ENCODE measurements around the gene EPHA3.

The EPHA3 gene

DNA sequence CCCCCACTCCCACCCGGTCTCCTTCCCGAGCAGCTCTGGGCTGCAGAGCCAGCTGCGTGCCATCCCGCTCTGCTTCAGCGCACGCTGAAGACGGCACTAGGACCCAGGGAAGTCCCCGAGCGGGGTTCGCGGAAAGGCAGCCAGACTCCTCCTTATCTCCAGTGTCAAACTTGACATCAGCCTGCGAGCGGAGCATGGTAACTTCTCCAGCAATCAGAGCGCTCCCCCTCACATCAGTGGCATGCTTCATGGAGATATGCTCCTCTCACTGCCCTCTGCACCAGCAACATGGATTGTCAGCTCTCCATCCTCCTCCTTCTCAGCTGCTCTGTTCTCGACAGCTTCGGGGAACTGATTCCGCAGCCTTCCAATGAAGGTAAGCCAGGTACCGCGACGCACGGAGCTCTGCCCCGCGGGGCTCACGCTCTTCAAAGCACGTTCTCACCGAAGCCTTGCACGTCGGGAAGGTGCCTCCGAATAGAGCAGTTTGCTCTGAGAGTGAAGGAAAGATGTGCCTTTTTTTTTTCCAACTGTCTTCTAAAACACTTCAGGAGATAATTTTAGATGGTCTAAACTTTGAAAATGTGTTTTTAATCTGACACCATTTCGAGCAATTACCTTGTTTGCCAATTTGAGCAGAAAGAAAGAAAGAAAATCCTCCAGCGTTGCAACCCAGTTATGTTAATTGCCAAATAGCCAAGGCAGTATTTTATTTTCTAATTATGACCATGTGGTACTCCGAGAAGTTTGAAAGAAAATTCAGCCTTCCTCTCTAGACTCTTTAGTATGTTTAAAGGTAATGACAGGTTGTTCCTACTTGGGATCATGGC lies at the start of gene EPHA3:
Gene EPHA3 (plus strand): TSS at position 161 of the 830 bp plus-strand sequence. CDS start 128 bp downstream, at position 289.
- in situ Hi-C loops (cut with MboI; ENCODE audit: low sequenced_read_pairs), result no loop called here

- in situ Hi-C loops (cut with MboI; ENCODE audit: low sequenced_read_pairs), result no loop called here
Observed at GRCh38 chr3:89058371-89058770, 49.0 kb upstream of the EPHA3 start.

DNA sequence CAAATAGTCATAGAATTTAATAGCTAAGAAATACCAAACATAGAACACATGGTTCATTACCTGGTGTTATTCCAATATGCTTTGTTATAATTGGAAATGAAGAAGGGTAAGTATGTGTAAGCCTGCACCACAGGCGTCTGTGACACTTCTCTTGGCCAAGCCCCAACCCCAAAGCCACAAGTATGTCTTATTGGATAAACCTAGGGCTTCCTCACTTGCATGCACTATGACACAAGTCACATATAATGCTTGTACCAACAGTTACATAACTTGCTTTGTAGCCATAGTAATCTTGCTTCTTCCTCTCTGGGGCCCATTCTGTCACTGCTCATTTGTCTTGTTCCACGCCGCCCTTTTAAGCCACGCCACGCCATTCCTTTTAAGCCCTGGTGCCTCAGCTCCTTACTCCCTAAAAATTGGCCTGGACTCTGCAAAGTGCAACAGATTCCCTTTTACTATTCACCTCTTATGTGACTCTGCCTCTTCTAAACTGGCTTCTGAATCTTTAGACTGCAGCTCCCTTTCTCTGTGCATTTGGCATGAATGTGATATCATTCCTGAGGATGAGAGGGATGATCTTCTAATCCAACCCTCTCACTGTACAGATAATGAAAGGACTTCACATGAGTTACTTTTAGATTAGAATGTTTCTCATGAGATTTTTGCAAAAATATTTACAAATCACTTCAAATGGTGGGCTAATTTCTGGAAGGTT lies 48.1 kb upstream of the EPHA3 start:
- in situ Hi-C loops (cut with MboI; ENCODE audit: low sequenced_read_pairs), result no loop called here

GRCh38 chr3:89061259-89061658 lies 46.2 kb upstream of the EPHA3 start:
- in situ Hi-C loops (cut with MboI; ENCODE audit: low sequenced_read_pairs), result no loop called here

GRCh38 chr3:89067736-89068135 lies 39.7 kb upstream of the EPHA3 start:
- in situ Hi-C loops (cut with MboI; ENCODE audit: low sequenced_read_pairs), result no loop called here

DNA sequence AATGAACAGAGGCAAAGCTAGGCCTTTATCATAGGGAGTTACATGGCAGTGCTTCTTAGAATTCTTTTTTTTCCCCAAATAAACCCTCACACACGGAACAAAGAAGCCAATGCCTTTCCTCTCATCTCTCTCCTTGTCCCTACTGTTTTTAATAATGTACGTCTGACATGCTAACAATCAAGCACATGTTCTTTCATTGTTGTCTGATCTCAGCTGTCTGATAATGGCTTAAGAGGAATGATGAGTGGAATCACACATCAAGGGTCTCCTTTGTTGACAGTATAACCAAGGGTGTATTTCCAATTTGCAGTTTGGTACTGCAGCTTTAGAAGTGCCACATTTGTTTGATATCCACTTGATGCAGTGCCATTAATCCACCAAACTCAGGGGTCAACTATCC lies 34.8 kb upstream of the EPHA3 start:
- in situ Hi-C loops (cut with MboI; ENCODE audit: low sequenced_read_pairs), result no loop called here

DNA sequence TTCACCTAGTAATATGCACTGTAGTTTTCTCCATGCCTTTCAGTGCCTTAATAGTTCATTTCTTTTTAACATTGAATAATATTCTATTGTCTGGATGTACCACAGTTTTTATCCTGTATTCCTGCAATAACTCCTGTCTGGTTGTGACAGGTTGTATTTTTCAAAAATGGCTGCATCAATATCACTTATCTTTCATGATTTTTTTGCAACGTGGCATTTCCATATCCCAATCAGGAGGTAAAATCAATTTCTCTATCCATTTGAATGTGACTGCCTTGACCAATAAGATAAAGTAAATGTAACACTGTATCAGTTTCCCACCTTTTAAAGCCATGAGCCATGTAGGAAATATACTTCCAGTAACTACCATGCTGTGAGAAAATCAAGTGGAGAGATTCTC lies 27.5 kb upstream of the EPHA3 start:
- in situ Hi-C loops (cut with MboI; ENCODE audit: low sequenced_read_pairs), result no loop called here

GRCh38 chr3:89087851-89088250 lies 19.6 kb upstream of the EPHA3 start:
- in situ Hi-C loops (cut with MboI; ENCODE audit: low sequenced_read_pairs), result no loop called here

DNA sequence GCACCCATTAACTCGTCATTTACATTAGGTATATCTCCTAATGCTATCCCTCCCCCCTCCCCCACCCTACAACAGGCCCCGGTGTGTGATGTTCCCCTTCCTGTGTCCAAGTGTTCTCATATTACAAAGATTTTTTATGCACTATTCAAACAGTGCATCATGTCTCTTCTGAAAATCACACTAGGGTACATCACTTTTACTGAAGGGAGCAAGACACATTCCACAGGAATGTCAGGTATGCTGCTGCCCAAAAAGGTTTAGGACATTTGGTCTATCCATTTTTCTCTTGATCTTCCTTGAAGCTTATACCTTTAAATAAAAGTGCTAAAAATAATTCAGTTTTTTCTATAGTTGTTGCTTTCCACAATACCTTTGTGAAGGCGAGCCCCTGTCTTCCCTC lies 9.2 kb upstream of the EPHA3 start:
- in situ Hi-C loops (cut with MboI; ENCODE audit: low sequenced_read_pairs), result no loop called here

GRCh38 chr3:89098964-89099585 lies 8.3 kb upstream of the EPHA3 start:
- in situ Hi-C loops (cut with MboI; ENCODE audit: low sequenced_read_pairs), result no loop called here

DNA sequence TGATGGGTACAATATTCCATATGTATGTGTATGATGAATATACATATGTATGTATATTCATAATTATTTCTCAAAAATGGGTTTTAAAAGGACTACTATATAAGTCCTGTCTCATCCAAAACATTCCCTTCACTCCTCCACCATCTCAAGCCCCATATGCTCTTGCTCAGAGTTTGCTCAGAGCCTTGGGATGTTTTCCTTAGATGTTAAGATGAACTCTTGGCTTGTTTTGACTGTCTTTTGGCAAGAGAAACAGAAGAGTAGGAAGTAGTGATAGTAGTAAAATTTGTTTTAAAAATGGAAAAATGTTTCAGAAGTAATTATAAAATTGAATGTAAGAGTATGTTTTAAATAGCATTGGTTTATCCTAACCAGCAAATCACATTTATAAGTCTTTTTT lies 6.2 kb upstream of the EPHA3 start:
- in situ Hi-C loops (cut with MboI; ENCODE audit: low sequenced_read_pairs), result no loop called here

GRCh38 chr3:89101921-89102320 lies 5.5 kb upstream of the EPHA3 start:
- in situ Hi-C loops (cut with MboI; ENCODE audit: low sequenced_read_pairs), result no loop called here

DNA sequence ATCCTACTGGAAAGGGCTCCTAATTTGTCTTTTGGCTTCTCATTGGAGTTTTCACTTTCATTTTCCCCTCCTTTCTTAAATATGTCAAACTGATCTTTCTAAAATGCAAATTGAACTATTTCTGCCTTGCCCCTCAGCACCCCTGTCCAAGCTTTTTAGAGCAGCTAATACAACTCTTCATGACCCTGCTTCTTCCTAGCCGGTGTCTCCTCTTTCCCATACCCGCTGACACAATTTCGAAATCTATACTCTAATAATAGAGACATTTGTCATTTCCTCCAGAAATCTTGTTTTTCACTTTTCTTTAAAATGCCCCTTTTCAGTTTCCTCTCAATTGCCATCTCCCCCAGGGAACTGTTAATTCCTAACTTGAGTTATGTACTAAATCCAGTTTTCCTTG lies 2.9 kb upstream of the EPHA3 start:
- in situ Hi-C loops (cut with MboI; ENCODE audit: low sequenced_read_pairs), result no loop called here

GRCh38 chr3:89105503-89105902 lies 1.9 kb upstream of the EPHA3 start:
- in situ Hi-C loops (cut with MboI; ENCODE audit: low sequenced_read_pairs), result no loop called here

DNA sequence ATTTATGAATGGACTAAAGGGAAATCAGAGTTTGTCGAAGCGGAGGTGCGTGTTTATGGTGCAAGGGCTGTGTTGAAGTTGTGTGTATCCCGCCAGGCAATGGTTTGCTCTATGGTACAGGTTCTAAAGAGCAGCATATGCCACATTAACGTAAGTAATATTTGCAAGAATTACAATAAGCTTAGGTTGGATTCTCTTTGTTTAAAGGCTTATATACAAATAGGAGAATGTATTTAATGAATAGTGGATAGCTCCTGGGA lies 800 bp downstream of the EPHA3 start:
- in situ Hi-C loops (cut with MboI; ENCODE audit: low sequenced_read_pairs), result no loop called here

DNA sequence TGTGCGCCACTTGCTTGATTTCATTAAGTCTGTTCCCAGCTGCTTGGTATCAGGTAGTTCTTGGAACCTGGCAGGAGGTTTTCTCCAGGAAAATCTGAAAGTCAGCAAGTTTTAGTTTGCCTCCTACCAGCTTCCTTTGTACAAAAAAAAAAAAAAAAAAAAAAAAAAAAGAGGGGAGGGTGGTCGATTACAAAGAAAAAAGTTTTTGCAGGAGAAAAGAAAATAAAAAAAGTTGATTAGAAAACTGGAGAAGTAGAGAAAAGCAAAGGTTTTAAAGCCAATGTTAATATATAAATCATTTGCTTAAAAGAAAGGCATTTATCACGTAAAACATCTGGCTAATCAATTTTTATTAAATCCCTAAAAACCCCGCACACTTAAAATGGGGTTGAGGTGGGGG lies 5.9 kb downstream of the EPHA3 start:
- in situ Hi-C loops (cut with MboI; ENCODE audit: low sequenced_read_pairs), result no loop called here

- in situ Hi-C loops (cut with MboI; ENCODE audit: low sequenced_read_pairs), result no loop called here
Observed at GRCh38 chr3:89113893-89114840, 6.7 kb downstream of the EPHA3 start.

DNA sequence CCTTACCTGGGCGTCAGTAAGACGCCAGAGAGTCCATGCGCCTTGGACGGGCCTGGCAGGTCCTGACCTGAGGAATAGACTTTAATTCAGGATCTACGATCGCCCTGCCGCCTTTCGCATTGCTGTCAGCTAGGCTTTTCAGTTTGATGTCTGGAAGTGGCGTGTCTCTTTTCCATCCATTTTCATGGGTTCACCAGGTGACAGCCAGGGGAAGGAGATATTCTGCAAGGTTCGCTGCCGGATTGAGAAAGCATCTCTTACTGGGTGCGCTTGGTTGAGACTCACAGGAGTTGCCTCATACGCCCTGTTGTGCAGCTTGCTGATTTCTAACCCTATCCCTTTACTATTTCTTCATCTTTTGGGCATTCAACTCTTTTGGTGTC lies 7.4 kb downstream of the EPHA3 start:
- in situ Hi-C loops (cut with MboI; ENCODE audit: low sequenced_read_pairs), result no loop called here

DNA sequence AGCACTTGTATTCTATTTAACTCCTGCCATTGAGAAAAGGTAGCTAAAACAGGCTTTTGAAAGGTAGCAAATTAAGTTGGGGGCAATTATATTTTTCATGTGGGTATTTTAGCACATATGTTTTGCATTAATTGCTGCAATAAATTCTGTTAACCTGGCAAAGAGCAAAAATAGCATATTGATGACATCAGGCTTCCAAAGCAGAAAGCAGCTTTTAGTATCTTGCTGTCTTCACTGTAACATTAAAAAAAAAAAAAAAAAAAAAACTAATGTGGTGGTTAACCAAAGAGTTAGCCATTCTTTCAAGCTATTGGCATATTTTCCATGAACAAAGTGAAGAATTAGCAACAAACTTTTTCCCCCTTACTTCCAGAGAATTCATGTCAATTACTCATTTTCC lies 9.1 kb downstream of the EPHA3 start:
- in situ Hi-C loops (cut with MboI; ENCODE audit: low sequenced_read_pairs), result no loop called here

DNA sequence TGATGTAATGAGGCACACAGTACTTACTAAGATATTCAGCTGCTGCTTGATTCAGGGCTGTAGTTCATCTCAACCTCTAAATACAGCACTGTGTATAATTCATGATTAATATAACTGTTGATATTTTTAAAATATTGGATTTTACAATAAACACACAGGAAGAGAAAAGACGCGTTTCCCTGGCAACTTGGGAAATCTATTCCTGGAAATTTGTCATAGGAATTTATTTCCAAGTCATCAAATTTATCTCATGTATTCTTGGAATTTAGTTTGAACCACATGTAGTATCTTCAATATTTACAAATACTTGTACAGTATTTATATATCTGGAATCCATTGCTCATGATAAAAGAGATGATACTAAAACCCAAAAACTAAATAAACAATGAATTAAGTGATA lies 30.6 kb downstream of the EPHA3 start:
- in situ Hi-C loops (cut with MboI; ENCODE audit: low sequenced_read_pairs), result no loop called here

DNA sequence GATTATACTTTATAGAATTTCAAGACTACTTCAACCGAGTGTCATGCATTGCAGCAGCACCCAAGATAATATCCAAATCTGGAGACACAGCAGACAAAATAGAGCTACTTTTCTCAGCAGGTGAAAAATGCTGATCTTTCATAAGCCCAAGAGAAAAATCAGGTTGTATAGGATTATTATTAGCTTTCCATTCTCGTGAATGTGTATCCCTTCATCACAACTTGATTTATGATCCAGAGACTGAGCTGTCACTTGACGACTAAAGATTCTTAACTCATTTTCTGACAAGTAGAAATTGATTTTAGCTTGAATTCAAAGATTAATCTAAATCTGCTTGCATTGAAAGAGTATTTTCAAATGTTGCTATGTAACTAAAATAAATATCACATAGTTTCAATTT lies 32.4 kb downstream of the EPHA3 start:
- in situ Hi-C loops (cut with MboI; ENCODE audit: low sequenced_read_pairs), result no loop called here
